ENCODE measurements around the gene PSMD1.

DNA sequence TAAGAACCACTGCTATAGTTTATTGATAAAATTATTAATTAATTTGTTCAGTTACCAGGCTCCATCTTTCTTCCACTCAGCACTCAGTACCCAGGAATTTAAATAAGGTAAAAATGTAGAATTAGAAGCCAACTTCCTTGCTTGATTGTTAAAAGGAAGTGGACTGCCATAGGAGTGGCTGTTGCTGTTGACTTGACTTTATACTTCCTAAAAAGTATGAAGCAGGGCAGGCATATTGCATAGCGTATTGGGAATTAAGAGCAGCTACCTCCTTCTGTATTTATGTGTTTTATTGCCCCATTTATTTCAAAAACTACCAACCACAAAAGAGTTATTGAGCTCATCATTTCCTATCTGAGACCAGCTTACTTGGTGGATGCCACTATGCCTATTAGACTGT is 27.9 kb downstream of the PSMD1 start:
- no peak for TF ChIP-seq CTCF (conservative IDR thresholded peaks at IDR 0.05)
- TF ChIP-seq ZFX (IDR thresholded peaks at IDR 0.05): no peak

Measured in C4-2B (cell line).